Measurements from ENCODE around the gene ABCE1.

GRCh38 chr4:145081756-145082155 is 16.4 kb upstream of the ABCE1 start:
- TF ChIP-seq POLR2AphosphoS5 (IDR thresholded peaks at IDR 0.05; ENCODE audit: borderline replicate concordance, low read depth, low read length) = no peak
- TF ChIP-seq FOXP2 (optimal IDR thresholded peaks at IDR 0.05; ENCODE audit: control extremely low read depth, extremely low read length, insufficient read depth) = no peak
- no peak for TF ChIP-seq EZH2 (IDR thresholded peaks at IDR 0.05)
